Body of pancreas (tissue), 4 donors: ENCODE measurements around the gene FABP6.

Source experiments
- CTCF ChIP-seq, 7 experiments: fragments of 450-650 bp in 4 of 7; fragments of 200-600 bp in 3 of 7; sonication (generic) in 3 of 7; IDR thresholded peaks; one replicate each; pipeline ENCODE4 v1.5.1; 2016 to 2019; ENCODE audit warnings: antibody characterized with exemption in 7 of 7
- POLR2A ChIP-seq, 3 donors: fragments of 450-650 bp; IDR thresholded peaks; one replicate each; pipeline ENCODE4 v1.6.1; 2016; ENCODE audit warnings: antibody characterized with exemption in 3 of 3, mild to moderate bottlenecking in 2 of 3

GRCh38 chr5:160274483-160274931 is 45.2 kb downstream of the FABP6 start:
- TF ChIP-seq CTCF (IDR thresholded peaks at IDR 0.05) (no peak), POLR2A (IDR thresholded peaks at IDR 0.05) (no peak)
